ENCODE data around the gene FAM193A. TPM values are rescaled to one million over a fixed set of nuclear protein-coding genes. Genes with fewer than 3 reads are reported as not detected.

Gene FAM193A
- total RNA-seq, 2 experiments from 2014 or later: 28.4 to 30.0 TPM

- Mint-ChIP-seq H3K27me3 (no peaks in the 10 kb centered on the region), H3K36me3 (ENCODE audit: low read depth) (peaks cover 71% of the 10 kb centered on the region), H3K9me3 (no peaks in the 10 kb centered on the region), H3K4me1 (ENCODE audit: low read depth) (peaks cover 19% of the 10 kb centered on the region), H3K27ac (peak overlapping the region; percentile 36), H3K4me3 (no peak overlapping the region)
- POLR2A ChIA-PET: interaction anchor here (1.1 kb wide), 1 partner anchor 38 kb away, joined by 3 read pairs; the partner anchor contains the start of gene RNF4
- Histone ChIP-seq H3K36me3 (ENCODE audit: insufficient read depth, low read length) (peaks cover 62% of the 10 kb centered on the region), H3K27me3 (ENCODE audit: control insufficient read depth in 1 of 2, insufficient read depth in 2 of 2, low read length in 2 of 2) (no peaks in the 10 kb centered on the region), H3K9me3 (ENCODE audit: control insufficient read depth in 1 of 2, insufficient read depth in 1 of 2, low read length in 2 of 2) (no peaks in the 10 kb centered on the region), H3K4me1 (ENCODE audit: insufficient read depth, low read length) (peaks cover 15% of the 10 kb centered on the region), H3K27ac (ENCODE audit: low read depth in 1 of 2, low read length in 2 of 2) (no peak overlapping the region), H3K4me3 (ENCODE audit: low read length) (no peak overlapping the region)
- intact Hi-C loops (cut with DNase I, micrococcal nuclease): no loop called here
- DNase-seq (no peak), ATAC-seq (ENCODE audit: poor library complexity) (no peak)
- TF ChIP-seq CTCF (IDR thresholded peaks at IDR 0.05): no peak
- CTCF ChIA-PET: no interaction called here
Observed at GRCh38 chr4:2507259-2507658, 29.2 kb upstream of the FAM193A start.

- ChIA-PET POLR2A (interaction anchor here (0.6 to 1.1 kb wide), 3 partner anchors 23 to 39 kb away, joined by 3 read pairs; partner anchors contain the start of gene RNF4), CTCF (no interaction called here)
- Mint-ChIP-seq H3K4me1 (ENCODE audit: low read depth) (peaks cover 19% of the 10 kb centered on the region), H3K36me3 (ENCODE audit: low read depth) (peaks cover 75% of the 10 kb centered on the region), H3K27me3 (no peaks in the 10 kb centered on the region), H3K4me3 (no peak overlapping the region), H3K9me3 (no peaks in the 10 kb centered on the region), H3K27ac (peak overlapping the region; percentile 36)
- H3K9me3 ChIP-seq (ENCODE audit: control insufficient read depth in 1 of 2, insufficient read depth in 1 of 2, low read length in 2 of 2): no peaks in the 10 kb centered on the region
- no peak for ATAC-seq (ENCODE audit: poor library complexity)
- H3K36me3 ChIP-seq (ENCODE audit: insufficient read depth, low read length): peaks cover 67% of the 10 kb centered on the region
- no peak overlapping the region for H3K27ac ChIP-seq (ENCODE audit: low read depth in 1 of 2, low read length in 2 of 2)
- no peak for TF ChIP-seq CTCF (IDR thresholded peaks at IDR 0.05)
- H3K4me1 ChIP-seq (ENCODE audit: insufficient read depth, low read length): peaks cover 15% of the 10 kb centered on the region
- no peak for DNase-seq
- H3K27me3 ChIP-seq (ENCODE audit: control insufficient read depth in 1 of 2, insufficient read depth in 2 of 2, low read length in 2 of 2): no peaks in the 10 kb centered on the region
- no peak overlapping the region for H3K4me3 ChIP-seq (ENCODE audit: low read length)
- intact Hi-C loops (cut with DNase I, micrococcal nuclease): no loop called here
Observed at GRCh38 chr4:2507855-2508254, 28.6 kb upstream of the FAM193A start.

DNA sequence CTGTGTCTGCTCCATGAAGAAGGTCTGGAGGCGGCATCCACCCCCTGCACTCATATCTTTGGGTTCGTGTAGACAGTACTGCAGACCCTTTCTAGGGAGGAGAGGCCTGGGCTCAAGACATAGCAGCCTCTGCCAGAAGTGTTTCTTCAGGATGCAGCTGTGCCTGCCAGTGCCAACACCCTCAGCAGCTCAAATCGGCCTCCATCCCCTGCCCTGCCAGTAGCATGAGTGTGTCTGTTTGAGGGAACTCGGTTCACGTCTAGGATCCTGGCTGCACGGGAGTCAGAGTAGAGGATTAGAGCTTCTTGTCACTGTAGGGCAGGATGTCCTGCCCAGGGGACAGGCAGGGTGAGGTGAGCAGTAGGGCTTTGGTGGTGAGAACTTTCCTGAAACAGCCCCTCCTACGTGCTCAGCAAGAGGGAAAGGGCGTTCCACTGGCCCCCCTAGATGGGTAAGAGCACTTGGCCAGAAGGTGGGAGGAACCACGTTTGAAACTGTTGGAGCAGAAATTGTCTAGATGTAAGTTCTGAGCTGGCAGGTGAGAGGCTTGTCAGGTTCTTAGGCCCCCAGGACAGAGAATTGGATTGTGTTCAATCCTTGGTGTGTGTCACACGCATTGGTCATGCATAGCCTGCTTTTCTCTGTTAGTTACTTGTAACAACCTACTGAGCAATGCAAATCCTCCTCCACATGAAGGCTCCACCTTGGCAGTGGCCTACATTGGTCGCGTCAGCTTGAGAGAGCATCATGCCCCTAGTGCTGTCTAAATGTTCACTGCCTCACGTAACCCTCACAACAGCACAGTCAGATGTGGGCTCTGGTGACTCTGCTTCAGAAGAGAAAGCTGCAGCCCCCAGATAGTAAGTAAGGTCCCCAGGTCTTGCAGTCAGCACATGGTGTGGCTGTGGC is 25.8 kb upstream of the FAM193A start:
- Histone ChIP-seq H3K9me3 (ENCODE audit: control insufficient read depth in 1 of 2, insufficient read depth in 1 of 2, low read length in 2 of 2) (no peaks in the 10 kb centered on the region), H3K27ac (ENCODE audit: low read depth in 1 of 2, low read length in 2 of 2) (no peak overlapping the region), H3K36me3 (ENCODE audit: insufficient read depth, low read length) (peaks cover 77% of the 10 kb centered on the region), H3K27me3 (ENCODE audit: control insufficient read depth in 1 of 2, insufficient read depth in 2 of 2, low read length in 2 of 2) (no peaks in the 10 kb centered on the region), H3K4me1 (ENCODE audit: insufficient read depth, low read length) (peaks cover 15% of the 10 kb centered on the region), H3K4me3 (ENCODE audit: low read length) (no peak overlapping the region)
- no peaks in the 10 kb centered on the region for H3K27me3 Mint-ChIP-seq
- DNase-seq (no peak), ATAC-seq (ENCODE audit: poor library complexity) (no peak)
- H3K9me3 Mint-ChIP-seq: no peaks in the 10 kb centered on the region
- ChIA-PET POLR2A (no interaction called here), CTCF (no interaction called here)
- H3K4me3 Mint-ChIP-seq: no peak overlapping the region
- H3K4me1 Mint-ChIP-seq (ENCODE audit: low read depth): peaks cover 19% of the 10 kb centered on the region
- peak overlapping the region; percentile 14 for H3K27ac Mint-ChIP-seq
- TF ChIP-seq CTCF (IDR thresholded peaks at IDR 0.05): no peak
- intact Hi-C loops (cut with DNase I, micrococcal nuclease): no loop called here
- H3K36me3 Mint-ChIP-seq (ENCODE audit: low read depth): peaks cover 84% of the 10 kb centered on the region

Measured in CD4-positive, alpha-beta T cell (primary cell).